Natural killer cell (primary cell): ENCODE data around the gene SEPTIN10. TPM values are rescaled to one million over a fixed set of nuclear protein-coding genes. Genes with fewer than 3 reads are reported as not detected.

Source experiments
- ATAC-seq, 3 donors: fragments of 150-1000 bp in 2 of 3; fragments of 200-7000 bp in 1 of 3; cut with Tn5 transposase; 1 replicate in 1 of 3; 2 replicates in 2 of 3; pipeline ENCODE4 v1.10.0; 2021; ENCODE audit warnings: mild to moderate bottlenecking in 2 of 3, moderate library complexity in 2 of 3
- DNase-seq, 2 donors: peaks; one replicate each; pipeline versions ENCODE4 v3.0.0 to v3.0.0-alpha.2; 2013 to 2021; ENCODE audit warnings: mixed read lengths in 1 of 2
- H3K27ac ChIP-seq: one replicate; pipeline ENCODE4 v1.5.1; 2013; ENCODE audit warnings: mild to moderate bottlenecking, low read length
- H3K27me3 ChIP-seq: one replicate; pipeline ENCODE4 v1.6.1; 2013; ENCODE audit warnings: low read length; ENCODE audit not compliant: control insufficient read depth, insufficient read depth
- H3K36me3 ChIP-seq: one replicate; pipeline ENCODE4 v1.6.1; 2013; ENCODE audit warnings: low read length; ENCODE audit not compliant: control insufficient read depth, insufficient read depth
- H3K4me1 ChIP-seq: one replicate; pipeline ENCODE4 v1.6.1; 2013; ENCODE audit warnings: low read length; ENCODE audit not compliant: control insufficient read depth, insufficient read depth
- H3K4me3 ChIP-seq: one replicate; pipeline ENCODE4 v1.5.1; 2013; ENCODE audit warnings: low read length
- H3K9me3 ChIP-seq: one replicate; pipeline ENCODE4 v1.6.1; 2013; ENCODE audit warnings: low read length; ENCODE audit not compliant: control insufficient read depth, insufficient read depth
- H3K27ac Mint-ChIP-seq, 2 donors: one replicate each; pipeline ENCODE4 v1.8.0; 2022; ENCODE audit warnings: mild to moderate bottlenecking in 2 of 2, mixed read lengths in 2 of 2, moderate library complexity in 1 of 2
- H3K27me3 Mint-ChIP-seq, 2 donors: one replicate each; pipeline ENCODE4 v1.8.0; 2022; ENCODE audit warnings: low read depth in 2 of 2, mixed read lengths in 2 of 2
- H3K36me3 Mint-ChIP-seq: one replicate; pipeline ENCODE4 v1.8.0; 2022; ENCODE audit warnings: mixed read lengths
- H3K4me1 Mint-ChIP-seq, 2 donors: one replicate each; pipeline ENCODE4 v1.8.0; 2022; ENCODE audit warnings: mixed read lengths in 2 of 2
- H3K4me3 Mint-ChIP-seq: one replicate; pipeline ENCODE4 v1.8.0; 2022; ENCODE audit warnings: mild to moderate bottlenecking, moderate library complexity, mixed read lengths
- H3K9me3 Mint-ChIP-seq, 2 donors: one replicate each; pipeline ENCODE4 v1.8.0; 2022; ENCODE audit warnings: mixed read lengths in 2 of 2
- WGBS: methylation state at CpG from one replicate; pipeline ENCODE4 v1.1.7; 2013; ENCODE audit warnings: missing lambda C conversion rate; ENCODE audit not compliant: insufficient coverage; 5-methylcytosine and 5-hydroxymethylcytosine counted together
- intact Hi-C: fragments of 100-400 bp; cut with micrococcal nuclease; formaldehyde crosslinking; loops from one replicate; pipeline ENCODE4 v1.14.2; 2022
- total RNA-seq, 4 donors: library from RNA; stranded (reverse); fragments of 120-200 nt in 1 of 4; gene quantifications; one replicate each; pipeline versions ENCODE4 v1.2.3 to v1.2.4, GENCODE V29; 2013 to 2022
- TF ChIP-seq, protein P1 (sequence below): fragments of 200-600 bp; IDR thresholded peaks from one replicate; pipeline ENCODE4 v1.8.0; 2022; ENCODE audit warnings: antibody characterized with exemption

The SEPTIN10 gene
- total RNA-seq, 3 donors from 2014 or later (not counting 1 experiment from before 2014, with no cell fraction given) = 0.25 to 2.6 (median 0.33) TPM

DNA sequence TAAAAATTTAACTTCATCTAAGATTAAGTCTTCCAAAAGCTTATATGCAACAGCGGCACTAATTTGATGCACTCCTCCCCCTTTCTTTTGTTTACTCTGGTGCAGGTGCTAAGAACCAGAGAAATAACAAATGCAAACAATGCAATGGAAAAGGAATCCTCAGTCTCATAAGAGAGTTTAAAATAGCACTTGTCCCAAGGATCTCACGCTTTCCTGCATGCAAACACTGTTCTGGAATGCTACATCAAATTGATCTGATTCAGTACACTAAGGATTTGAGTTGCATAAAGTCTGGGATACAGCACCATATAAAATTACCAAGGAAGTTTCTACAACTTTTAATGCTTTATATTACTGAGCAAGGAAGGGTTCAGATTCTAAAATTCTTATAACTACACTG lies 50.5 kb downstream of the SEPTIN10 start:
- Histone ChIP-seq H3K9me3 (no peaks in the 10 kb centered on the region), H3K4me1 (no peaks in the 10 kb centered on the region), H3K36me3 (no peaks in the 10 kb centered on the region), H3K4me3 (no peak overlapping the region), H3K27ac (no peak overlapping the region), H3K27me3 (no peaks in the 10 kb centered on the region)
- TF ChIP-seq, protein P1, sequence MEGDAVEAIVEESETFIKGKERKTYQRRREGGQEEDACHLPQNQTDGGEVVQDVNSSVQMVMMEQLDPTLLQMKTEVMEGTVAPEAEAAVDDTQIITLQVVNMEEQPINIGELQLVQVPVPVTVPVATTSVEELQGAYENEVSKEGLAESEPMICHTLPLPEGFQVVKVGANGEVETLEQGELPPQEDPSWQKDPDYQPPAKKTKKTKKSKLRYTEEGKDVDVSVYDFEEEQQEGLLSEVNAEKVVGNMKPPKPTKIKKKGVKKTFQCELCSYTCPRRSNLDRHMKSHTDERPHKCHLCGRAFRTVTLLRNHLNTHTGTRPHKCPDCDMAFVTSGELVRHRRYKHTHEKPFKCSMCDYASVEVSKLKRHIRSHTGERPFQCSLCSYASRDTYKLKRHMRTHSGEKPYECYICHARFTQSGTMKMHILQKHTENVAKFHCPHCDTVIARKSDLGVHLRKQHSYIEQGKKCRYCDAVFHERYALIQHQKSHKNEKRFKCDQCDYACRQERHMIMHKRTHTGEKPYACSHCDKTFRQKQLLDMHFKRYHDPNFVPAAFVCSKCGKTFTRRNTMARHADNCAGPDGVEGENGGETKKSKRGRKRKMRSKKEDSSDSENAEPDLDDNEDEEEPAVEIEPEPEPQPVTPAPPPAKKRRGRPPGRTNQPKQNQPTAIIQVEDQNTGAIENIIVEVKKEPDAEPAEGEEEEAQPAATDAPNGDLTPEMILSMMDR = no peak
- H3K27ac Mint-ChIP-seq = no peak overlapping the region
- H3K4me3 Mint-ChIP-seq = no peak overlapping the region
- peaks cover 7 to 10% of the 10 kb centered on the region in 2 donors for H3K27me3 Mint-ChIP-seq
- no peak for DNase-seq
- intact Hi-C loops = no loop called here
- ATAC-seq = no peak
- no peaks in the 10 kb centered on the region for H3K36me3 Mint-ChIP-seq
- no peaks in the 10 kb centered on the region for H3K4me1 Mint-ChIP-seq
- H3K9me3 Mint-ChIP-seq = no peaks in the 10 kb centered on the region
- 54% methylated on average over 2 of the region's 2 CpGs for WGBS

DNA sequence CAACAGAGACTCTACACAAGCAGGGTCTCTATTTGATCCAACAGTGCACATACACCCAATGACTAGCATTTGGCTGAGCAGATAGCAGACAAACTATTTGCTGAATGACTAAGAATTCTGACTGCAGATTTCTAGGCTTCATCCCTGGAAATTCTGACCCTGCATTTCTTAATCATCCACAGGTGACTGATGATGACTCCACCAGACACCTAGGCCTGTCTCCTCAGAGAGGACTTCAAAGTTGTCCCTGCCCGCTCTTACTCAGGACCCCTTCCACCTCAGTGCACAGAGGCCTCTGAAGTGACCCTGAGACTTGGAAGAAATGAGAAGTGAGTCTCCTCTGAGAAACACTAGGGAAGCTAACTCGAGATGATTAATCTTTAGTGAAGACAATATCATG lies 51.3 kb downstream of the SEPTIN10 start:
- TF ChIP-seq, protein P1 = no peak
- H3K4me3 Mint-ChIP-seq = no peak overlapping the region
- no peaks in the 10 kb centered on the region for H3K4me1 Mint-ChIP-seq
- no peaks in the 10 kb centered on the region for H3K27me3 ChIP-seq
- H3K9me3 ChIP-seq = no peaks in the 10 kb centered on the region
- 89% methylated on average over 2 of the region's 2 CpGs for WGBS
- intact Hi-C loops = no loop called here
- H3K27me3 Mint-ChIP-seq = peaks cover 7 to 10% of the 10 kb centered on the region in 2 donors
- no peaks in the 10 kb centered on the region for H3K36me3 ChIP-seq
- ATAC-seq = no peak
- H3K36me3 Mint-ChIP-seq = no peaks in the 10 kb centered on the region
- H3K27ac ChIP-seq = no peak overlapping the region
- no peak for DNase-seq
- no peak overlapping the region for H3K27ac Mint-ChIP-seq
- H3K9me3 Mint-ChIP-seq = no peaks in the 10 kb centered on the region
- no peaks in the 10 kb centered on the region for H3K4me1 ChIP-seq
- H3K4me3 ChIP-seq = no peak overlapping the region

DNA sequence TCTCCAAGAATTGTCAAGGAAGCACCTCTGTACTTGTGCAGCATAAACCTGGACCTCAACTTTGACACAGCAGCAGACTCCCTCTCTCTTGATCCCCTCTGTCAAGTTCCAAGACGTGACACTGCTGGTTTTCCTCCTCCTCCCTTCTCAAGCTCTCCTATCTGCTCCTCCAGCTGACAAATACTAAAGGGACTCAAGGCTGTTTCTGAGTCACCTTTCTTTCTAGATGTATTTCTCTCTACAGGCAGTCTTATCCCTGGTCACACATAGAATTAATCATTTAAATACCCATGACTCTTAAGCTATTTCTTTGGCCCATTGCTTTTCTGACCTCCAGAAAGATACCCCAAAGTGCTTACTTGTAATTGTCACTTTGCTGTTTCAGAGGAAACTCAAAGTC lies 53.5 kb downstream of the SEPTIN10 start:
- Mint-ChIP-seq H3K36me3 (no peaks in the 10 kb centered on the region), H3K9me3 (no peaks in the 10 kb centered on the region), H3K4me1 (no peaks in the 10 kb centered on the region), H3K27me3 (peaks cover 8 to 15% of the 10 kb centered on the region in 2 donors), H3K4me3 (no peak overlapping the region), H3K27ac (no peak overlapping the region)
- H3K27me3 ChIP-seq = no peaks in the 10 kb centered on the region
- WGBS = 57% methylated on average over 1 of the region's 1 CpG
- ATAC-seq = no peak
- H3K27ac ChIP-seq = no peak overlapping the region
- H3K4me3 ChIP-seq = no peak overlapping the region
- TF ChIP-seq, protein P1 = no peak
- H3K4me1 ChIP-seq = no peaks in the 10 kb centered on the region
- H3K36me3 ChIP-seq = no peaks in the 10 kb centered on the region
- no peaks in the 10 kb centered on the region for H3K9me3 ChIP-seq
- DNase-seq = no peak
- intact Hi-C loops = no loop called here

DNA sequence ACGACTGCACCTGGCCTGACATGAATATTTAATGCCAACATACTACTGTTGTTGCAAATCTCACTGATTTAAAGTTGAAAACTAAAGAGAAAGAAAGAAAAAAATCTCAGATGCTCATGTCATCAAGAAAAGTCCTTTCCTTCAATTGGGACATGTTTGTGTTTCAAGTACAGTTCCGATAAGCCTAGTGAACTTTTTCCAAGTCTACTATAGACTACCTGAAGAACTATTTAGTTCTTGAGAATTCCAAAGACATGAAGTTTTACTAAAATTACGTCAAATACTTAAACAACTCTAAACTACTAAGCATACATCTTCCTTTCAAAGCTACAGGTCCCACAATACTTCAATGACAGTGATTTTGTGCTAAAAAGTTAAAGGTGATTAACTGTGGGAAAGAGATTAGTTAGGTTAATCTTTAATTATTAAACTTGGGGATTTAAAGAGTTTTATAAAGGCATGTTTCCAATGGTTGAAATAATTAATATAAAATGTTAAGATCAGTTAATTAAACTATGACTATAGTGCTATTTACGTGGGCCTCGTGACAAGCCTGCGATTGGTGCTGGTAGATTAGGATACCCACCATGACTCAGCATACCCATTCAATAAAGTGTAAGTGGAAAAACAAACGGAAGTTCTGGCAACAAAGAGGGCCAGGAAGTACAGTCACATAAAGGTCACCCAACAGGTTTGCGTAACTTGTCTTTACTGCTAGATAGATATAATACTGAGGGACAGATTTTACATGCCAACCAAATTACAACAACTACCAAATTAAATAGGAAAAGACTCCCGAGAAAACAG lies 55.5 kb downstream of the SEPTIN10 start:
- Mint-ChIP-seq H3K36me3 (no peaks in the 10 kb centered on the region), H3K4me1 (no peaks in the 10 kb centered on the region), H3K4me3 (no peak overlapping the region), H3K27me3 (peaks cover 14 to 17% of the 10 kb centered on the region in 2 donors), H3K9me3 (no peaks in the 10 kb centered on the region), H3K27ac (no peak overlapping the region)
- Histone ChIP-seq H3K9me3 (no peaks in the 10 kb centered on the region), H3K4me1 (no peaks in the 10 kb centered on the region), H3K4me3 (no peak overlapping the region), H3K27ac (no peak overlapping the region), H3K36me3 (no peaks in the 10 kb centered on the region), H3K27me3 (no peaks in the 10 kb centered on the region)
- intact Hi-C loops = no loop called here
- TF ChIP-seq, protein P1 = no peak
- DNase-seq (no peak), ATAC-seq (no peak)
- 70% methylated on average over 5 of the region's 9 CpGs for WGBS
